Glutamatergic neuron (in vitro differentiated cells): ENCODE results near the gene SRPRB. TPM values are rescaled to one million over a fixed set of nuclear protein-coding genes. Genes with fewer than 3 reads are reported as not detected.

Experiments used
- DNase-seq: peaks from one replicate; pipeline ENCODE4 v3.0.0; 2022
- H3K27ac Mint-ChIP-seq: one replicate; pipeline ENCODE4 v1.8.0; 2020; ENCODE audit warnings: mild to moderate bottlenecking, mixed read lengths, inconsistent platforms; ENCODE audit not compliant: unreplicated experiment
- H3K27me3 Mint-ChIP-seq: one replicate; pipeline ENCODE4 v1.8.0; 2020; ENCODE audit warnings: mild to moderate bottlenecking, moderate library complexity, mixed read lengths, inconsistent platforms; ENCODE audit not compliant: unreplicated experiment
- H3K36me3 Mint-ChIP-seq: one replicate; pipeline ENCODE4 v1.8.0; 2020; ENCODE audit warnings: mild to moderate bottlenecking, mixed read lengths, inconsistent platforms; ENCODE audit not compliant: unreplicated experiment
- H3K4me1 Mint-ChIP-seq: one replicate; pipeline ENCODE4 v1.8.0; 2020; ENCODE audit warnings: mild to moderate bottlenecking, low read depth, mixed read lengths, inconsistent platforms; ENCODE audit not compliant: unreplicated experiment
- H3K4me3 Mint-ChIP-seq: one replicate; pipeline ENCODE4 v1.8.0; 2020; ENCODE audit warnings: mild to moderate bottlenecking, mixed read lengths, inconsistent platforms; ENCODE audit not compliant: unreplicated experiment
- H3K9me3 Mint-ChIP-seq: one replicate; pipeline ENCODE4 v1.8.0; 2020; ENCODE audit warnings: mild to moderate bottlenecking, moderate library complexity, mixed read lengths, inconsistent platforms; ENCODE audit not compliant: unreplicated experiment
- total RNA-seq: library from RNA; stranded (reverse); fragmentation: NEBNext Ultra II Directional; extraction: Animal tissue kit (Norgen Biotek cat#: 25700); gene quantifications from one replicate; pipeline ENCODE4 v1.2.1, GENCODE V29; 2021; ENCODE audit not compliant: unreplicated experiment
- TF ChIP-seq, protein P1 (sequence below): fragments of 200-600 bp; sonication (generic); IDR thresholded peaks from one replicate; pipeline ENCODE4 v1.5.0; 2021; ENCODE audit not compliant: partially characterized antibody, unreplicated experiment

The SRPRB gene
- total RNA-seq, 1 donor from 2014 or later: 47.2 TPM

GRCh38 chr3:133773732-133774131 is 31.9 kb upstream of the SRPRB start:
- H3K9me3 Mint-ChIP-seq: no peaks in the 10 kb centered on the region
- no peak overlapping the region for H3K4me3 Mint-ChIP-seq
- H3K4me1 Mint-ChIP-seq: no peaks in the 10 kb centered on the region
- TF ChIP-seq, protein P1, sequence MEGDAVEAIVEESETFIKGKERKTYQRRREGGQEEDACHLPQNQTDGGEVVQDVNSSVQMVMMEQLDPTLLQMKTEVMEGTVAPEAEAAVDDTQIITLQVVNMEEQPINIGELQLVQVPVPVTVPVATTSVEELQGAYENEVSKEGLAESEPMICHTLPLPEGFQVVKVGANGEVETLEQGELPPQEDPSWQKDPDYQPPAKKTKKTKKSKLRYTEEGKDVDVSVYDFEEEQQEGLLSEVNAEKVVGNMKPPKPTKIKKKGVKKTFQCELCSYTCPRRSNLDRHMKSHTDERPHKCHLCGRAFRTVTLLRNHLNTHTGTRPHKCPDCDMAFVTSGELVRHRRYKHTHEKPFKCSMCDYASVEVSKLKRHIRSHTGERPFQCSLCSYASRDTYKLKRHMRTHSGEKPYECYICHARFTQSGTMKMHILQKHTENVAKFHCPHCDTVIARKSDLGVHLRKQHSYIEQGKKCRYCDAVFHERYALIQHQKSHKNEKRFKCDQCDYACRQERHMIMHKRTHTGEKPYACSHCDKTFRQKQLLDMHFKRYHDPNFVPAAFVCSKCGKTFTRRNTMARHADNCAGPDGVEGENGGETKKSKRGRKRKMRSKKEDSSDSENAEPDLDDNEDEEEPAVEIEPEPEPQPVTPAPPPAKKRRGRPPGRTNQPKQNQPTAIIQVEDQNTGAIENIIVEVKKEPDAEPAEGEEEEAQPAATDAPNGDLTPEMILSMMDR: no peak
- H3K36me3 Mint-ChIP-seq: no peaks in the 10 kb centered on the region
- no peak overlapping the region for H3K27ac Mint-ChIP-seq
- no peaks in the 10 kb centered on the region for H3K27me3 Mint-ChIP-seq
- no peak for DNase-seq

GRCh38 chr3:133775309-133775708 is 30.3 kb upstream of the SRPRB start:
- no peaks in the 10 kb centered on the region for H3K9me3 Mint-ChIP-seq
- no peaks in the 10 kb centered on the region for H3K4me1 Mint-ChIP-seq
- H3K36me3 Mint-ChIP-seq: no peaks in the 10 kb centered on the region
- H3K27ac Mint-ChIP-seq: no peak overlapping the region
- TF ChIP-seq, protein P1: no peak
- H3K27me3 Mint-ChIP-seq: no peaks in the 10 kb centered on the region
- DNase-seq: no peak
- H3K4me3 Mint-ChIP-seq: no peak overlapping the region

DNA sequence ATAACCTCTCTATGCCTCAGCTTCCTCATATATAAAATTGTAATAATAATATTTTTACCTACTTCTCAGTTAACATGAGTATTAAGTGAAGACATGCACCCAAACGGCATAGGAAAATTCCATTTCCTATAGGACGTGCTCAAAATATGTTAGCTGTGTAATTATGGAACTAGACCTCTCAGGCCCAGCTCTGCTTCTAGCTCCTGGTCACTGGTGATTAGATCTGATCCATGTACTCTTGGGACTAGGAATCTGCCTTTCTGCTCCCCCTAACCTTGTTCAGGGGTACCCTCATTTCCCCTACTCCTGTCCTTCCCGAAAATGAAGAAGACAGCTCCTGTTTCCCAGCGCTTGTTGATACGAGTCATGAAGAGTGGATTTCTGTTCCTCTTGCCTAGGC is 29.8 kb upstream of the SRPRB start:
- DNase-seq: no peak
- Mint-ChIP-seq H3K4me1 (no peaks in the 10 kb centered on the region), H3K36me3 (no peaks in the 10 kb centered on the region), H3K27me3 (no peaks in the 10 kb centered on the region), H3K9me3 (no peaks in the 10 kb centered on the region), H3K4me3 (no peak overlapping the region), H3K27ac (no peak overlapping the region)
- TF ChIP-seq, protein P1: no peak

GRCh38 chr3:133776794-133777438 is 28.7 kb upstream of the SRPRB start:
- Mint-ChIP-seq H3K36me3 (no peaks in the 10 kb centered on the region), H3K9me3 (no peaks in the 10 kb centered on the region), H3K27me3 (no peaks in the 10 kb centered on the region), H3K4me1 (no peaks in the 10 kb centered on the region), H3K27ac (no peak overlapping the region), H3K4me3 (no peak overlapping the region)
- no peak for DNase-seq
- TF ChIP-seq, protein P1: no peak

- no peaks in the 10 kb centered on the region for H3K36me3 Mint-ChIP-seq
- H3K4me3 Mint-ChIP-seq: no peak overlapping the region
Observed at GRCh38 chr3:133777807-133778568, 27.6 kb upstream of the SRPRB start.

More at GRCh38 chr3:133777807-133778568, 27.6 kb upstream of the SRPRB start:
- Mint-ChIP-seq H3K27ac (no peak overlapping the region), H3K4me1 (no peaks in the 10 kb centered on the region), H3K9me3 (no peaks in the 10 kb centered on the region), H3K27me3 (no peaks in the 10 kb centered on the region)
- DNase-seq: no peak
- TF ChIP-seq, protein P1: no peak
